Vagina (tissue), 2 donors: ENCODE measurements around the gene TOPAZ1.

Experiments
- POLR2A ChIP-seq, 2 donors: fragments of 450-650 bp; IDR thresholded peaks; one replicate each; pipeline ENCODE4 v1.6.1; 2017; ENCODE audit warnings: antibody characterized with exemption in 2 of 2, mild to moderate bottlenecking in 2 of 2, moderate library complexity in 2 of 2
- POLR2AphosphoS5 ChIP-seq, 2 donors: sonication (generic); formaldehyde crosslinking; IDR thresholded peaks; one replicate each; pipeline ENCODE4 v1.9.0; 2017; ENCODE audit warnings: antibody characterized with exemption in 2 of 2, mild to moderate bottlenecking in 2 of 2, low read depth in 1 of 2; ENCODE audit not compliant: insufficient read depth in 1 of 2
- TF ChIP-seq, protein P1 (sequence below), 3 experiments: fragments of 450-650 bp in 2 of 3; fragments of 200-600 bp in 1 of 3; sonication (generic) in 1 of 3; IDR thresholded peaks; one replicate each; pipeline ENCODE4 v1.5.1; 2017 to 2019; ENCODE audit warnings: antibody characterized with exemption in 3 of 3, mild to moderate bottlenecking in 2 of 3, moderate library complexity in 2 of 3

DNA sequence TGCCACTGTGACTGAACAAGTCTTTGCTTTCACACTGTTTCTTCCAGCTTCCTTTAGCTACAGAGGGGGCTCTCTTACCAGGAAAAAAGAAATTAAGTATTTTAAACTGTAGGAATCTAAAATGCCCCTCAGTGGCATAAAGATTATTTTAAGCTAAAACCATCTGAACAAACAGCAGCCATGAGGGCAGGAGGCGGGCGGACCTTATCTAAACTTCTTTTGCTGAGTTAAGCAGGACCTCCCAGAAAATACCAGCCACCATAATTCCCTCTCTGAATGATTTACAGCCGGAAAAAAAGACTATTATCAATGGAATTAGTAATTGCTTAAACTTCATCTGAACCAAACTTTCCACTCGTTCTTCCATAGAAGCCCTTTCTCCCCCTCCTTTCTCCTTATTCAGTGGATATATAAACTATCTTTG is 5.2 kb upstream of the TOPAZ1 start:
- TF ChIP-seq, protein P1, sequence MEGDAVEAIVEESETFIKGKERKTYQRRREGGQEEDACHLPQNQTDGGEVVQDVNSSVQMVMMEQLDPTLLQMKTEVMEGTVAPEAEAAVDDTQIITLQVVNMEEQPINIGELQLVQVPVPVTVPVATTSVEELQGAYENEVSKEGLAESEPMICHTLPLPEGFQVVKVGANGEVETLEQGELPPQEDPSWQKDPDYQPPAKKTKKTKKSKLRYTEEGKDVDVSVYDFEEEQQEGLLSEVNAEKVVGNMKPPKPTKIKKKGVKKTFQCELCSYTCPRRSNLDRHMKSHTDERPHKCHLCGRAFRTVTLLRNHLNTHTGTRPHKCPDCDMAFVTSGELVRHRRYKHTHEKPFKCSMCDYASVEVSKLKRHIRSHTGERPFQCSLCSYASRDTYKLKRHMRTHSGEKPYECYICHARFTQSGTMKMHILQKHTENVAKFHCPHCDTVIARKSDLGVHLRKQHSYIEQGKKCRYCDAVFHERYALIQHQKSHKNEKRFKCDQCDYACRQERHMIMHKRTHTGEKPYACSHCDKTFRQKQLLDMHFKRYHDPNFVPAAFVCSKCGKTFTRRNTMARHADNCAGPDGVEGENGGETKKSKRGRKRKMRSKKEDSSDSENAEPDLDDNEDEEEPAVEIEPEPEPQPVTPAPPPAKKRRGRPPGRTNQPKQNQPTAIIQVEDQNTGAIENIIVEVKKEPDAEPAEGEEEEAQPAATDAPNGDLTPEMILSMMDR (IDR thresholded peaks at IDR 0.05), result no peak
- TF ChIP-seq POLR2AphosphoS5 (IDR thresholded peaks at IDR 0.05; ENCODE audit: insufficient read depth in 1 of 2, low read depth in 1 of 2) (no peak), POLR2A (IDR thresholded peaks at IDR 0.05) (no peak)
